Measurements from ENCODE around the gene RAB17.
"Not testable (repeated sequence)": the region's sequence is repeated elsewhere in the genome, so short reads cannot be mapped to it uniquely, and the experiment has no call there.

RAB17 gene

DNA sequence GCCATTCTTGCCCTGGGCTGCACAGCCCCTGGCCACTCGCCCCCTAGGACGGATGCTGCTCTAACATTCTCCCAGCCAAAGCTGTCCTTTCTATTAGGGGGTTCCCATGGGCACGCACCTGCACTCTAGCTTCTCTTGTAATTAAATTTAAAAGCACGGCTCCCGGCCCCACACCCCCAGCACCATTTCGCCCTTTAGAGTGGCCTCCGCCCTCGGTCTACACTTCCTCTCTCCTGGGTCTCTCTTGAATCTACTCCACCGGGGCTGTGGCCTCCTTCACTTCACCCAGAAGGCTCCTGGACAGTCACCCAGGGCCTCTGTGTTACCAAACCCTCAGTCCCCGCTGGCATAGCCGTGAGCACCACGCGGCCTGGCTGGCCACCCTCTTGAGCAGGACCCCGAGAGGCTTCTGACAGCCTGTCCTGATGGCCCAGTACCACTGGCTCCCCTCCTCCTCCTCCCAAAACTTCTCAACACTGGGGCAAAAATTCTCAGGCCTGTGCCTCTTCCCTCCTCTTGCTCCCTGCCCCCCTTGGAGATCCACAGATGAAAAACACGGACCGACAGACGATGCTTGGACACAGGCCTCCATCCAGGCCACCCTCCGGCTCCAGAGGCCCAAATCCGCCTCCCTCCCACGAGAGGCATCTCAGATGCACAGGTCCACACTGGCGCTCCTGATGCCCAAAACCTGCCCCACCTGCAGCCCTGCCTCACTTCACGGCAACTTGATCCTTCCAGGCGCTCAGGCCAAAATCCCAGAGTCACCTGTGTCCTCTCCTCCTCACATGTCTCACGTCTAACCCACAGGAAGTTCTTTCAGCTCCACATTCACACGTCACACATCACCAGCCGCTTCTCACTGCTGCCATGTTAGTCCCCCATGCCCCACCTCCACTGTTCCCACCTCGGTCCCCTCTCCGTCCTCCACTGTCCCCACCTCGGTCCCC is 6.9 kb upstream of the RAB17 start:
- Histone ChIP-seq H3K9me3 (ENCODE audit: control insufficient read depth, low read length) (no peaks in the 10 kb centered on the region), H3K4me3 (ENCODE audit: extremely low read depth, insufficient read depth, low read length, poor library complexity, severe bottlenecking) (no peak overlapping the region), H3K27ac (ENCODE audit: low read depth, low read length, severe bottlenecking) (no peak overlapping the region), H3K36me3 (ENCODE audit: control insufficient read depth, insufficient read depth, low read length) (no peaks in the 10 kb centered on the region), H3K4me1 (ENCODE audit: control insufficient read depth, insufficient read depth, low read length, poor library complexity, severe bottlenecking) (peaks cover 48% of the 10 kb centered on the region)
- WGBS, 2 experiments (ENCODE audit: insufficient coverage in 2 of 2), result 87 to 97% methylated on average over 16 to 22 of the region's 29 CpGs

- WGBS, 2 experiments (ENCODE audit: insufficient coverage in 2 of 2), result 86 to 91% methylated on average over 13 of the region's 13 CpGs
- Histone ChIP-seq H3K4me1 (ENCODE audit: control insufficient read depth, insufficient read depth, low read length, poor library complexity, severe bottlenecking) (peaks cover 43% of the 10 kb centered on the region), H3K4me3 (ENCODE audit: extremely low read depth, insufficient read depth, low read length, poor library complexity, severe bottlenecking) (no peak overlapping the region), H3K36me3 (ENCODE audit: control insufficient read depth, insufficient read depth, low read length) (no peaks in the 10 kb centered on the region), H3K27ac (ENCODE audit: low read depth, low read length, severe bottlenecking) (no peak overlapping the region), H3K9me3 (ENCODE audit: control insufficient read depth, low read length) (no peaks in the 10 kb centered on the region)
Measured at GRCh38 chr2:237596520-237597195, 6.1 kb upstream of the RAB17 start.

- H3K9me3 ChIP-seq (ENCODE audit: control insufficient read depth, low read length); H3K36me3 ChIP-seq (ENCODE audit: control insufficient read depth, insufficient read depth, low read length); H3K4me3 ChIP-seq (ENCODE audit: extremely low read depth, insufficient read depth, low read length, poor library complexity, severe bottlenecking); H3K27ac ChIP-seq (ENCODE audit: low read depth, low read length, severe bottlenecking): not testable (repeated sequence)
- 88 to 95% methylated on average over 3 to 4 of the region's 5 CpGs for WGBS, 2 experiments (ENCODE audit: insufficient coverage in 2 of 2)
- peaks cover 41% of the 10 kb centered on the region for H3K4me1 ChIP-seq (ENCODE audit: control insufficient read depth, insufficient read depth, low read length, poor library complexity, severe bottlenecking)
Measured at GRCh38 chr2:237595829-237596519, 5.4 kb upstream of the RAB17 start.

DNA sequence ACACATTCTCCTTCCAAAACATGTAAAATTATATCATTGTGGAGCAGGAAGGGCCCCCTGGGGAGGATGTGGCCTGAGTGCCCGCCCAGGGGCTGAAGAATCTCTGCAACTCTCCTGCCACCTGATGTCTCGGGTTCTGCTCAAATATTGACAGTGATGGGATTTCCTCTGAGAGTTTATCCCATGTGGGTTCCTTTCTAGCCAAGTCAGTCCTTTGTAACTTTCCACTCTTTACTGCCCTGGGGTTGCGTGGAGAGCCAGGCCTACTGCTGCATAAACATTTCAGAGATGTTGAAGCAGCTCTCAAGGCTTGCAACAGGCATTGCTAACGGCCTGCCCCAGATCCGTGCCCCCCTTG is 4.0 kb upstream of the RAB17 start:
- Histone ChIP-seq H3K36me3 (ENCODE audit: control insufficient read depth, insufficient read depth, low read length) (no peaks in the 10 kb centered on the region), H3K9me3 (ENCODE audit: control insufficient read depth, low read length) (no peaks in the 10 kb centered on the region), H3K27ac (ENCODE audit: low read depth, low read length, severe bottlenecking) (peak overlapping the region; percentile 98), H3K4me3 (ENCODE audit: extremely low read depth, insufficient read depth, low read length, poor library complexity, severe bottlenecking) (no peak overlapping the region), H3K4me1 (ENCODE audit: control insufficient read depth, insufficient read depth, low read length, poor library complexity, severe bottlenecking) (peaks cover 43% of the 10 kb centered on the region)
- 32 to 45% methylated on average over 4 to 5 of the region's 5 CpGs for WGBS, 2 experiments (ENCODE audit: insufficient coverage in 2 of 2)

GRCh38 chr2:237593596-237594320 is 3.2 kb upstream of the RAB17 start:
- 82 to 85% methylated on average over 17 of the region's 17 CpGs for WGBS, 2 experiments (ENCODE audit: insufficient coverage in 2 of 2)
- H3K4me3 ChIP-seq (ENCODE audit: extremely low read depth, insufficient read depth, low read length, poor library complexity, severe bottlenecking), result no peak overlapping the region
- no peaks in the 10 kb centered on the region for H3K9me3 ChIP-seq (ENCODE audit: control insufficient read depth, low read length)
- peak overlapping the region; percentile 98 for H3K27ac ChIP-seq (ENCODE audit: low read depth, low read length, severe bottlenecking)
- peaks cover 43% of the 10 kb centered on the region for H3K4me1 ChIP-seq (ENCODE audit: control insufficient read depth, insufficient read depth, low read length, poor library complexity, severe bottlenecking)
- no peaks in the 10 kb centered on the region for H3K36me3 ChIP-seq (ENCODE audit: control insufficient read depth, insufficient read depth, low read length)

DNA sequence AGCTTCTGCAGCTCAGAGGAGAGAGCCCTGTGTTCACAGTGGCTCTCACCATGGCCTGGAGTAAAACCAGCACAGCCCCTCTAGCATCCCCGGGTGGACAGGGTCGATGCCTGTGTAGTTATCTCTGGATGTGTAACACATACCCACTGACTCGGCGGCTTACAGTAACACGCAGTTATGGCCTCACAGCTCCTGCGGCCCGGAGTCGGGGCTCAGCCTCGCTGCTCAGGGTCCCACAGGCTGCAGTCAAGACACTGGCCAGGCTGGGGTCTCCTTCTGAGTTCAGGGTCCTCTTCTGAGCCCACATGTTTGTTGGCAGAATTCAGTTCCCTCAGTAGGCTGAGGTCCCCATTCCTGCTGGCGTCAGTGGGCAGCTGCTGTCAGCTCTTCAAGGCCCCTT is 2.5 kb upstream of the RAB17 start:
- no peak overlapping the region for H3K27ac ChIP-seq (ENCODE audit: low read depth, low read length, severe bottlenecking)
- H3K4me1 ChIP-seq (ENCODE audit: control insufficient read depth, insufficient read depth, low read length, poor library complexity, severe bottlenecking), result peaks cover 43% of the 10 kb centered on the region
- peaks cover 4% of the 10 kb centered on the region for H3K9me3 ChIP-seq (ENCODE audit: control insufficient read depth, low read length)
- 96 to 97% methylated on average over 10 of the region's 10 CpGs for WGBS, 2 experiments (ENCODE audit: insufficient coverage in 2 of 2)
- no peaks in the 10 kb centered on the region for H3K36me3 ChIP-seq (ENCODE audit: control insufficient read depth, insufficient read depth, low read length)
- H3K4me3 ChIP-seq (ENCODE audit: extremely low read depth, insufficient read depth, low read length, poor library complexity, severe bottlenecking), result no peak overlapping the region

GRCh38 chr2:237592425-237592980 is 2.0 kb upstream of the RAB17 start:
- H3K4me1 ChIP-seq (ENCODE audit: control insufficient read depth, insufficient read depth, low read length, poor library complexity, severe bottlenecking), result peaks cover 43% of the 10 kb centered on the region
- WGBS, 2 experiments (ENCODE audit: insufficient coverage in 2 of 2), result 96 to 98% methylated on average over 8 to 11 of the region's 18 CpGs
- H3K9me3 ChIP-seq (ENCODE audit: control insufficient read depth, low read length), result peaks cover 8% of the 10 kb centered on the region
- no peaks in the 10 kb centered on the region for H3K36me3 ChIP-seq (ENCODE audit: control insufficient read depth, insufficient read depth, low read length)
- no peak overlapping the region for H3K27ac ChIP-seq (ENCODE audit: low read depth, low read length, severe bottlenecking)
- H3K4me3 ChIP-seq (ENCODE audit: extremely low read depth, insufficient read depth, low read length, poor library complexity, severe bottlenecking), result no peak overlapping the region

GRCh38 chr2:237591141-237591881 is 777 bp upstream of the RAB17 start:
- H3K9me3 ChIP-seq (ENCODE audit: control insufficient read depth, low read length), result peaks cover 12% of the 10 kb centered on the region
- H3K4me3 ChIP-seq (ENCODE audit: extremely low read depth, insufficient read depth, low read length, poor library complexity, severe bottlenecking), result no peak overlapping the region
- H3K27ac ChIP-seq (ENCODE audit: low read depth, low read length, severe bottlenecking), result no peak overlapping the region
- no peaks in the 10 kb centered on the region for H3K36me3 ChIP-seq (ENCODE audit: control insufficient read depth, insufficient read depth, low read length)
- H3K4me1 ChIP-seq (ENCODE audit: control insufficient read depth, insufficient read depth, low read length, poor library complexity, severe bottlenecking), result peaks cover 43% of the 10 kb centered on the region
- WGBS, 2 experiments (ENCODE audit: insufficient coverage in 2 of 2), result 78 to 100% methylated on average over 1 to 10 of the region's 19 CpGs

DNA sequence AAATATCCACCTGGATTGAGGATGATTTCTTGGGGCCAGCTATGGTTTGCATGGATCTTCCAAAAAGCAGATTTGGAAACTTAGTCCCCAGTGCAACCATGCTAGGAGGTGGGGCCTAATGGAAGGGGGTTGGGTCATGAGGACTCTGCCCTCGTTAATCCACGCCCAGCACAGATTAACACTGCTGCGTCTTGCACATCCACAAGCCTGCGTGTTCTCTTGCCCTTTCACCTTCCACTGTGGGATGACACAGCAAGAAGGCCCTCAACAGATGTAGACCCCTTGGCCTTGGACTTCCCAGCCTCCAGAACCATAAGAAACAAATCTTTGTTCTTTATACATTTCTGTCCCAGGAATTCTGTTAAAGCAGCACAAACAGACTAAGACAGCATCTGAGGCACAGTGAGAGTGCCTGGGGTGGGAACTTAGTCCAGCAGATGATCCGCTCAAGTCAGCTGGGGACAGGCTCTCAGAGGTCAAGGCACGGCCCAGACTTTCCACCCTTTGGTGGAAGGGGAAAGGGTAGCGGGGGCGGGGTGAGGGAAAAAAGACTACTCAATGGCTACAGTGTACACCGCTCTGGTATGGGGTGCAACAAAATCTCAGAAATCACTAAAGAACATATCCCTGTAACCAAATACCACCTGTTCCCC is 2.4 kb downstream of the RAB17 start:
- no peaks in the 10 kb centered on the region for H3K36me3 ChIP-seq (ENCODE audit: control insufficient read depth, insufficient read depth, low read length)
- WGBS, 2 experiments (ENCODE audit: insufficient coverage in 2 of 2), result 91 to 100% methylated on average over 5 to 6 of the region's 9 CpGs
- peaks cover 12% of the 10 kb centered on the region for H3K9me3 ChIP-seq (ENCODE audit: control insufficient read depth, low read length)
- H3K27ac ChIP-seq (ENCODE audit: low read depth, low read length, severe bottlenecking), result no peak overlapping the region
- H3K4me1 ChIP-seq (ENCODE audit: control insufficient read depth, insufficient read depth, low read length, poor library complexity, severe bottlenecking), result peaks cover 21% of the 10 kb centered on the region
- no peak overlapping the region for H3K4me3 ChIP-seq (ENCODE audit: extremely low read depth, insufficient read depth, low read length, poor library complexity, severe bottlenecking)
